Aorta (tissue), 5 donors: ENCODE results near the gene POTEJ. TPM values are rescaled to one million over a fixed set of nuclear protein-coding genes. Genes with fewer than 3 reads are reported as not detected.
"Not testable (repeated sequence)": the region's sequence is repeated elsewhere in the genome, so short reads cannot be mapped to it uniquely, and the experiment has no call there.

Experiments
- ATAC-seq: fragments of 200-7000 bp; cut with Tn5 transposase; one replicate; pipeline ENCODE4 v1.9.1; 2022; ENCODE audit warnings: moderate library complexity; ENCODE audit not compliant: low FRiP score
- DNase-seq, 2 donors: peaks; one replicate each; pipeline ENCODE4 v3.0.0-alpha.2; 2020
- H3K27ac ChIP-seq, 2 donors: one replicate each; pipeline ENCODE4 v1.5.1; 2013; ENCODE audit warnings: low read length in 2 of 2, mild to moderate bottlenecking in 2 of 2, moderate library complexity in 2 of 2, control low read depth in 1 of 2, inconsistent platforms in 1 of 2, low read depth in 1 of 2
- H3K27me3 ChIP-seq, 2 donors: one replicate each; pipeline ENCODE4 v1.6.1; 2013; ENCODE audit warnings: control low read depth in 1 of 2, low read length in 1 of 2, mild to moderate bottlenecking in 1 of 2, moderate library complexity in 1 of 2; ENCODE audit not compliant: insufficient read depth in 2 of 2, control insufficient read depth in 1 of 2
- H3K36me3 ChIP-seq, 2 donors: one replicate each; pipeline ENCODE4 v1.6.1; 2013; ENCODE audit warnings: control low read depth in 1 of 2, low read length in 1 of 2, mild to moderate bottlenecking in 1 of 2; ENCODE audit not compliant: insufficient read depth in 2 of 2, control insufficient read depth in 1 of 2
- H3K4me1 ChIP-seq, 2 donors: one replicate each; pipeline ENCODE4 v1.6.1; 2013; ENCODE audit warnings: low read length in 2 of 2, control low read depth in 1 of 2, mild to moderate bottlenecking in 1 of 2, moderate library complexity in 1 of 2; ENCODE audit not compliant: insufficient read depth in 2 of 2, control insufficient read depth in 1 of 2
- H3K4me3 ChIP-seq, 2 donors: one replicate each; pipeline ENCODE4 v1.5.1; 2013; ENCODE audit warnings: low read length in 2 of 2, control low read depth in 1 of 2, mild to moderate bottlenecking in 1 of 2
- H3K9me3 ChIP-seq: one replicate; pipeline ENCODE4 v1.6.1; 2013; ENCODE audit warnings: mild to moderate bottlenecking, low read length; ENCODE audit not compliant: control insufficient read depth
- WGBS, 2 donors: extraction: QIAGEN DNeasy Blood & Tissue Kit; methylation state at CpG; one replicate each; pipeline ENCODE4 v1.1.7; 2013; 5-methylcytosine and 5-hydroxymethylcytosine counted together
- intact Hi-C, 2 donors: fragments of 100-400 bp; cut with DNase I; formaldehyde crosslinking; loops; one replicate each; pipeline versions ENCODE4 v1.14.2 to v1.15.0; 2022
- polyA plus RNA-seq, 2 donors: library from polyadenylated mRNA; stranded (reverse); fragments of 200-250 nt; gene quantifications; one replicate each; pipeline ENCODE4 v1.2.3, GENCODE V29; 2013
- total RNA-seq, 2 donors: library from RNA; stranded (reverse); fragmentation: NEBNext Ultra II Directional; extraction: Animal tissue kit (Norgen Biotek cat#: 25700); gene quantifications; one replicate each; pipeline ENCODE4 v1.2.1, GENCODE V29; 2021
- donor health status: healthy with polysubstance abuse.
- donor health status: Bipolar disorder and iron deficiency.
- donor health status: DM: no; HTN: no; CAD: no.
- donor health status: DM: no; HTN: no; CAD: no.
- donor health status: DM: yes; HTN: yes; CAD: no.

Gene POTEJ
- total and polyA plus RNA-seq, 4 donors = not detected

DNA sequence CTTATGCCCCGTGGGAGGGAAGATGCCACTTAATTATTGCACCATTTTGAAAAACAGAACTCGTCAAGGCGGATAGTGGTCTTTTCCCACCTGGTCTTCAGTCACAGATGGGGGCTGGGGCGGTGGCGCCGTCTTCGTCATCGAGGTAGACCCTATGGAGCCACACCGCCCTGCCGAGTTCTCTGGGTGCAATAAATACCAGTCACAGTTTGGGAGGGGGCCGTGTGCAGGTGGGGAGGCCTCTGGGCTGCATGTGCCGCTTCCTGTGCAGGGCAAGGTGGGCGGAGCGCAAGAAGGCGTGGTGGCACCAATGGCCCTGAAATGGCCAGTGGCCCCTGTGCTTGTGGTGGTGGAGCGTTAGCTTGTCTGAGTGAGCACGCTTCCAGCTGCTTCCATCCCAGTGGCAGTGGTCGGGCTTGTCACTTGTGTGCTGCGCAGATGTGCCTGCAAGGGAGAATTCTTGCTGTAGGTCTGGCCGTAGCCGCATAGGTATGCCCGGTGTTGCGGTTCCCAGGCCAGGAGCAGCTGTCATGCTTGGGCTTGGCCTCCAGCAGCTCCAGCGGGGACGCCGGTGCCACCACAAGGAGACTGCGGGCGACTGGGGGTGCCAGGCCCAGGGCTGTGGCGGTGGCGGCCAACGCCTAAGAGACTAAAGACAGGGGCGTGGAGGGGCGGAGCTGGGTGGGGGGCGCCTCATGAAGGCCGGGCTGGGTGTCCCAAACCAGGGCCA lies 81.0 kb downstream of the POTEJ start:
- H3K9me3 ChIP-seq, H3K27me3 ChIP-seq, H3K27ac ChIP-seq, H3K4me1 ChIP-seq, H3K36me3 ChIP-seq, intact Hi-C loops, H3K4me3 ChIP-seq: not testable (repeated sequence)
- WGBS, 2 donors = 40 to 44% methylated on average over 21 to 28 of the region's 35 CpGs
- DNase-seq = peak in 1 of 2 donors; percentile 67
- ATAC-seq = peak; percentile 65

DNA sequence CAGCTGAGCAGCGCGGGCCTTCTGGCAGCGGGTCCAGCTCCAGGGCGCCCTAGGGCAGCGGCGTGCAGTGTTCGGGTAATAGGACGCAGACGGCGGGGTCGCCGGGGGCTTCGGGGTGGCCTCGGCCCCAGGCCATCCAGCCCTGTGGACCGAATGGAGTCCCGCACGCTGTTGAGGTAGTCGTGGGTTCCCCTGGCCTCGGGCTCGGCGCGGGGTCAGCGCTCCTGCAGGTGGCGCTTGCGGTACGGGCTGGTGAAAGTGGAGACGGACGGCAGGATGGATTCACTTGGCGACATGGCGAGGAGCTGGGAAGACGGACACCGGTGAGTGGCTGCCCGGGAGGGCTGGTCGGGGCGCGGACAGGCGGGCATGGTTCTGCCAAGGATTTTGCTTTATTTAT lies 82.2 kb downstream of the POTEJ start:
- H3K27ac ChIP-seq, H3K36me3 ChIP-seq, H3K9me3 ChIP-seq, H3K27me3 ChIP-seq, H3K4me3 ChIP-seq, H3K4me1 ChIP-seq, intact Hi-C loops: not testable (repeated sequence)
- 1 to 2% methylated on average over 21 to 37 of the region's 37 CpGs for WGBS, 2 donors
- peak; percentile 25 to 75 for DNase-seq
- ATAC-seq = peak; percentile 69

DNA sequence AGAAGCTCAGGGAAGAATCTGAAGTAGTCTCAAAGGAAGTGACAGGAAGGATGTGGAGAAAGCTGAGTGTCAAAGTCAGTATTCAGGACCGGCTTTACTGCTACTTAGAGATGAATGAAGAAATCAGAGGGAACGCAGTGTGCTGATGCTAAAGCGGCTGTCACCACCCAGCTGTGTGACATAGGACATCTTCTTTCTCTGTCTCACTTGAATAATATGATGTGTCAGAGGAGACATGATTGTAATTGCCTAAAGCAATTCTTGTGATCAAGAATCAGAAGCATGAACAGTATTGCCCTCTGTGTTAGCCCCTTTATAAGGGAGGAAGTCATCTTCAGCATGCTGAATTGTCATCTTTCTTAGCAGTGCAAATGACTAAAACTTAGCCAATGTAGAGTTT lies 92.0 kb downstream of the POTEJ start:
- H3K27me3 ChIP-seq, H3K27ac ChIP-seq: not testable (repeated sequence)
- 77 to 88% methylated on average over 3 of the region's 3 CpGs for WGBS, 2 donors

More for the DNA sequence above, 92.0 kb downstream of the POTEJ start:
- intact Hi-C loops, H3K4me3 ChIP-seq, H3K4me1 ChIP-seq, H3K9me3 ChIP-seq, ATAC-seq, DNase-seq, H3K36me3 ChIP-seq: not testable (repeated sequence)

Other genes with a start within 250 kb of the POTEJ start
- under 1 TPM; 0.06 to 0.26 TPM for gene POTEI, start 102.1 kb upstream of the POTEJ start, total RNA-seq
- gene POTEI, start 102.1 kb upstream of the POTEJ start, polyA plus RNA-seq = not detected
- gene CFC1B, start 90.2 kb upstream of the POTEJ start, total RNA-seq = not detected
- not detected for gene CFC1B, start 90.2 kb upstream of the POTEJ start, polyA plus RNA-seq
- not detected for gene CFC1, start 11.9 kb upstream of the POTEJ start, total RNA-seq
- gene CFC1, start 11.9 kb upstream of the POTEJ start, polyA plus RNA-seq = not detected
- gene GPR148, start 117.6 kb downstream of the POTEJ start, total RNA-seq = not detected
- gene GPR148, start 117.6 kb downstream of the POTEJ start, polyA plus RNA-seq = not detected
- not detected for gene AMER3, start 144.1 kb downstream of the POTEJ start, total RNA-seq
- not detected for gene AMER3, start 144.1 kb downstream of the POTEJ start, polyA plus RNA-seq
- 1 to 10 TPM; 2.7 to 6.9 TPM for gene ARHGEF4, start 225.5 kb downstream of the POTEJ start, total RNA-seq
- 1 to 10 TPM; 1.1 to 1.7 TPM for gene ARHGEF4, start 225.5 kb downstream of the POTEJ start, polyA plus RNA-seq